HS-27A (cell line): ENCODE measurements around the gene TNNT3.

Source experiments
- DNase-seq: peaks from one replicate; pipeline ENCODE4 v3.0.0-alpha.2; 2012; ENCODE audit warnings: low read depth, missing footprints

TNNT3 gene

DNA sequence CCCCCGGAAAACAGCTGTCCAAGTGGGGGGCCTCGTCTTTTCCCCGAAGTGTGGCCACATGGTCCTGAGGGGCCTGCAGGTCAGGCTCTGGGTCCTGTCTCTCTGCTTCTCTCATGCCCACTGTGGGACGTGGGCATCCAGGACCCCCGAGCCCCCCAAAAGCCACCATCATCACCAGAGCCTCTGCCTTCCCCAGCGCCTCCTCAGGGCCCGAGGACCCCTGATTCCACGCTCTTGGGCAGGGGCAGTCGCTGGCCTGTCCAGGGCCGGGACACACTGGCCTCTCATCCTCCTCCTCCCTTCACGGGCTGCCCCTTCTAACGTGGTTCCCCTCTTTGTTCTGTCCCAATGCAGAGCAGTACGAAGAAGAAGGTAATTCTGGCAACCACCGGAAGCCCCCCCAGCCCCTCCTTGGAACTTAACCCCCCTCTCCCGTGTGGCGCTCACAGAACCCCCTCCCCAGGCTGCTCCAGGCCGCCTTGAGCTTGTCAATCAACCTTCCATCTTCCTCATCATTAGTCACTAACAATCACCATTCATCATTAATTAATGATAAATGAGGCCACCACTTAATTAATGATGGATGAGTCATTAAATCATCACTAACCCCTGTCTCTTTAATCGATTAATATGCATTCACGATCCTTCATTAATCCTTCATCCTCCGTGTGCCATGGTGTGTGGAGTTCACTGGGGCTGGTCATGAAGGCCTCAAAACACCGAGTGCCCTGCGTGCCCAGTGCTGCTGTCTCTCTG, 3.9 kb downstream of the TNNT3 start:
- no peak for DNase-seq

DNA sequence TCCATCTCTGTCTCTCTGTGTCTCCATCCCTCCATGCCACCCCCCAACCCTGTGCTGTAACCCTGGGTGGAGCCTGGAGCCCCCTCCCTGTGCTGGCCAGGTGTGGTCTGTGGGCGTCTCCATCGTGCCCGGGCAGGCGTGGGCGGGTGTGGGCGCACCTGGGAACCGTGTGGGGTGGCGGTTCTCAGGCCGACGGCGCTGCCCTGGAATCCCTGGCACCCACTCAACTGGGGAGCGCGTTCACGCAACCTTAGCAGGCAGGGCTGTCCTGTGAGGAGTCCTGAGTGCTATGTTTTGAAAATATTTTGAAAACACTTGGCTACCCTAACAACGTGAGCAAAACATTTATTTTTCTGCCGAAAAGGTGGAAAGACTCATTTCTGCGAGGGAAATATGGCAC, 4.7 kb downstream of the TNNT3 start:
- DNase-seq, result no peak

GRCh38 chr11:1924646-1925372, 5.3 kb downstream of the TNNT3 start:
- no peak for DNase-seq

GRCh38 chr11:1925373-1926155, 6.1 kb downstream of the TNNT3 start:
- no peak for DNase-seq

DNA sequence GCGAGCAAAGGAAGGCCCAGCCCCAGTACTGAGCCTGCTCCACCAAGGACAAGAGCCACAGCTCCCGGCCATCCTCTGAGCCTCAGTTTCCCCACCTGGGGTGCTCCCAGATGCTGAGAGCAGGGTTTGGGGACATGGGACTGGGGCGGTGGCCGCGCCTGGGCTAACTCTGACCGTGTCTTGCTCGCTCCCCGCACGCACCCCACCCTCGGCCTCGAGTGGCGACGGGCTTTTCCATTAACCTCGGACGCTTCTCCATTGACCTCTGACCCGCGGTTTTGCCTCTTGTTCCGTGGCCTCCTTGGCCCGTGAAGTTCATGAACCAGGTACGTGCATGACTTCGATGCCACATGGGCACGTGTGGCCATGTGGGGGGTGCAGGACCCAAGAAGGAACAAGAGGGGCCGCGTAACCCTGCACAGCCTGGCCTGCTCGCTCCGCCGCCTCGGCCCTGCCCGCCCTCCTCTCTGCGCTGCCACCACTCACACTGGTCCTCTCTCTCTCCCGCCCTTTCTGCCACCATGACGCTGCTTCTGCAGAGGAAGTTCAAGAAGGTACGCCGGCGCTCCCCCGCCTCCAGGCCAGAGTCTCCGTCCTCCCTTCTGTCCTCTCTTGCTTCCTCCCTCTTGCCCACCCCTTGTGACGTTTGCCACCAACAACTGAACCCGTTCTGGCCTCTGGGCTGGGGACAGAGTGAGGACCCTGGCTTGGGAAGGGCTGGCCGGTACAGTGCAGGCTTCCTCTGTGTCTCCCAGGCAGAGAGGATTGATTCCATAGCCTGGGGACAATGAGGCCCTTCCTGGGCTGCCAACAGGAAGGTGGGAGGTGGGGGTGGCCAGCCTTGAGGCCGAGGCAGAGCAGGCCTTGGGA, 6.9 kb downstream of the TNNT3 start:
- no peak for DNase-seq

DNA sequence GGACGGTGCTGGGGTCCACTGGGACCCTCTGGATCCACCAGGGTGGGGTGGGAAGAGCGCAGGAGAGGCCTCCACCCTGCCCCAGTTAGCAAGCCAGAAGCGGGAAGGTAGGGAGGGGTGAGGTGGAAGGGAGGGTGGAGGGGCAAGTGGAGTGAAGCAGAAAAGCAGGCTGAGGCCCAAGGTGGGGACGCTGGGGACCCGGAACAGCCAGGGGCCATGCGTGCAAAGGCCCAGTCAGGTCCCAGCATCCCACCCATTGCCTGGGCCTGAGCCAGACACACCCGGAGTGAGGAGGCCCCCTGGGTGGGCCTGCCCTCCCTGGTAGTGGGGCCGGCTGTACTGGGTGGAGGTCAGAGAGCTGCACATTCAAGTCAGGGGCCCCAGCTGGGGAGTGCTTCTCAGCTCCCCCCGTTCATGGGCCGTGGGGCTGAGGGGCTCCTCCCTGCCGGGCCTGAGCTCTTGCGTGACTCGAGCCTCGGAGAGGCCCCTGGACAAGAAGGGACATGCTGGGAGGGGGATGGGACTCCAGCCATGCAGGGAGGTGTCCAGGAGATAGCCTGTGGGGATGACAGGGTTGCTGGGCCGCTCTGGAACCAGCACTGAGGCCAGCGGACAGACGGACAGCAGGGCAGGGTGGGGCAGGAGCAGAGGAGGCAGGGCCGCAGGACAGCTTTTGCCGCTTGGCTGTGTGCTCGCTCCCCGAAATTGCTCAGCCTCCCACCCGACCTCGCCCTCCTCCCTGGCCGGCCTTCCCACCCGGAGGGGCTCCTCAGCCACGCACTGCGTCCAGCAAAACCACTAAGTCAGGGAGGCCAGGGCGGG, 7.7 kb downstream of the TNNT3 start:
- DNase-seq, result no peak

- DNase-seq, result no peak
These were observed 8.5 kb downstream of the TNNT3 start for GRCh38 chr11:1927848-1928469.

- no peak for DNase-seq
These were observed 9.0 kb downstream of the TNNT3 start for GRCh38 chr11:1928470-1928890.

- no peak for DNase-seq
These were observed 9.5 kb downstream of the TNNT3 start for GRCh38 chr11:1928891-1929541.

DNA sequence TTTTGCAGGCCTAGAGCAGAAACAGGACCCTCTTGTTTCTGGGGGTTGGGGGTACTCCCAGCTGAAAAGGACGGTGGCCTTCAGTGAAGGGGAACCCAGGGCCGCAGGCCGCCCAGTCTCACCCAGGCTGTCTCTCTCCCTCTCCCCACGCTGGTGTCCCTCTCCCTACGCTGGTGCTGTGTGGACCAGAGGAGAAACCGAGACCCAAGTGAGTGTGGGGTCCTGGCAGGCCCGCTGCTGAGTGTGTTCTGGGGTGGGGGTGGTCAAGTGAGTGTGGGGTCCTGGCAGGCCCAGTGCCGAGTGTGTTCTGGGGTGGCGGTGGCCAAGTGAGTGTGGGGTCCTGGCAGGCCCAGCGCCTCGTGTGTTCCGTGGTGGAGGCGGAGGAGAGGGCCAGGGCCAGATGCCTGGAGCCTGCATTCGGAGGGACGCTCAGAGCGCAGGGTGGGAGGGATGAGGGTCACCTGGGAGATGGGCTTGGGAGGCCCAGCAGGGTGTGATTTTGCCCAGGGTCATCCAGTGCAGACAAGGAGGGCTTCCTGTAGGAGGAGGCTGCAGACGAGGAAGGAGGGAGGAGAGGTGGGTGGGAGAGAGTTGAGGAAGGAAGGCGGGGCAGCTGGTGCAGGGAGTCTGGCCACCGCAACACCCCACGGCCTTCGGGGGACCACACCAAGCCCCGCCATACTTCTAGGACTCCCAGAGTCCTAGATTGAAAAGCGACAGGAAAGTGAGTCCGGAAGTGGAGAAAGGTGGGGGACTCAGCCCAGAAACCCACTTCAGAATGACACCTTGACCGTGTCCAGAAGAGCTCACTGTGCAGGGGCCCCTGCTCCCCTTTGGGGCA, 10.3 kb downstream of the TNNT3 start:
- DNase-seq, result no peak

DNA sequence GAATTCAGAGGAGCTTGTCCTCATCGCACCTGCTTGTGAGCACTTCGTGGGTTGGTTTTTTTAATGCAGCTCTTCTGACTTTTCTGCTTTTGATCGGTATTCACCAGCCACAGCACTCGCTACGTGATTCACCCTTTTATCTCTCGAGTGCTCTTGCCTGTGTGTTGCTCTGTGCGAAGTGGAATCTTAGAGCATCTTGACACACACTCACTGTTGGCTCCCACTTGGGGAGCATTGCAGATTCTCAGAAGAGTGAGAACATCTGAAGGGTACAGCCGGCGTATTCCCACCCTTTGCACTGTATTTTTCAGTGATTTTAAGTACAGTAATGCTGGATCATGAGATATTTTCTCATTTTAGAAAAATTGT, 10.9 kb downstream of the TNNT3 start:
- no peak for DNase-seq

DNA sequence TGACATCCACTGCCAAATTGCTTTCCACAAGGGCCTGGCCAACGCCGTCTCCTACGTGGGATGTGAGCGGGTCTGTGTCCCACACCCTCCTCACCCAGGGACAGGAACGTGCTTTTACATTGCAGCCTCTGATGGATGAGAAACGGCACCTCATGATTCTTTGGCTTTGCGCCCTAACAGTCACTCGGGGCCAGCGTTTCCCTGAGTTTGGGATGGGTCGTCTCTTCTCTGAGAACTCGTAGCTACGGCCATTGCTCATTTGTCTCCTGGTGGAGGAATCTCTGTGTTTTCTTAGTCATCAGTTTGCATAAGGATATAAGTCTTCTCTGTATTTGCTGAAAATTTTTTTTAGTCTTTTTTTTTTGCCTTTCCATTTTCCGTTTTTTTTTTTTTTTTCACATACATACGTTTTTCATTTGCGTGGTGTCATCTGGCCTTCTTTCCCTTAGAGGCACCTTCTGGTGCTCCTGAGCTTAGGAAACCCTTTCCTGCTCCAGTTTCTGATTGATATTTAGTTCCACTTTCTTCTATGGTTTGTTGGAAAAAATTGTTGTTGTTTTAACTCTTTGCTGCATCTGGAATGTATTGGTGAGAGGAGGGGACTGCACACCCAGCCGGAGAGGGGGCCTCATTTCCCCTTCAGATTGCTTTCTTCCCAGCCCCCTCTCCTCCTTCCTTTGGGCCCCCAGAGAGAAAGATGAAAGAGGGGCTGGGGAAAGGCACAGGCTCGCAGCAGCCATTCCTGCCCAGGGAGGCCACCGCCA, 12.0 kb downstream of the TNNT3 start:
- DNase-seq, result no peak

DNA sequence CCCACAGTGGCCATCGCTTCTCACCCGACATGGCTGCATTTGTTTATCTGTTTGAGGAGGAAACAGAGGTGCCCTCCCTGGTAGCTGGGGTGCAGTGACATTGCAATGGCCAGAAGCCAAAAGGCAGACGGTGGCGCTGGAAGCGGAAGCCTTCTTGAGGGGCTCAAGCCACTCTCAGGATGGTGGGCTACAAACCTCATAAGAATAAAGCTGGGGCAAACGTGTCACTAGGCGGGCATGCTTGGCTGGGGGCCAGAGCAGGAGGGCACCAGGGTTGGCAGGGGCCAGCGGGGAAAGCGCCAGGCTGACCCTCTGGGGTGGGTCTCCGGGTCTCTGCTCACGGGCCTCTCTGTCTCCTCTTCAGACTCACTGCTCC, 12.6 kb downstream of the TNNT3 start:
- no peak for DNase-seq

DNA sequence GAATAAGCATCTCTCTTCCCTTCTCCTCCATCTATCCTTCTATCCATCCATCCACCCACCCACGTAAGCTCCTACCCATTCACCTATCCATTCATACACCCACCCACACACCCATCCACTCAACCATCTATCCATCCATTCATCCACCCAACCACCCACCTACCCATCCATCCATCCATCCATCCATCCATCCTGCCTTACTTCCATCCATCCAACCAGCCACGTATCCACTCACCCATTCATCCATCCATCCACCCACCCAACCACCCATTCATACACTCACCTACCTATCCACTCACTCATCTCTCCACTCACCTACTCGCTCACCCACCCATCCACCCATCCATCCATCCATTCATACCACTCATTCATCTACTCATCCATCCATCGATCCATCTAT, 13.2 kb downstream of the TNNT3 start:
- no peak for DNase-seq

DNA sequence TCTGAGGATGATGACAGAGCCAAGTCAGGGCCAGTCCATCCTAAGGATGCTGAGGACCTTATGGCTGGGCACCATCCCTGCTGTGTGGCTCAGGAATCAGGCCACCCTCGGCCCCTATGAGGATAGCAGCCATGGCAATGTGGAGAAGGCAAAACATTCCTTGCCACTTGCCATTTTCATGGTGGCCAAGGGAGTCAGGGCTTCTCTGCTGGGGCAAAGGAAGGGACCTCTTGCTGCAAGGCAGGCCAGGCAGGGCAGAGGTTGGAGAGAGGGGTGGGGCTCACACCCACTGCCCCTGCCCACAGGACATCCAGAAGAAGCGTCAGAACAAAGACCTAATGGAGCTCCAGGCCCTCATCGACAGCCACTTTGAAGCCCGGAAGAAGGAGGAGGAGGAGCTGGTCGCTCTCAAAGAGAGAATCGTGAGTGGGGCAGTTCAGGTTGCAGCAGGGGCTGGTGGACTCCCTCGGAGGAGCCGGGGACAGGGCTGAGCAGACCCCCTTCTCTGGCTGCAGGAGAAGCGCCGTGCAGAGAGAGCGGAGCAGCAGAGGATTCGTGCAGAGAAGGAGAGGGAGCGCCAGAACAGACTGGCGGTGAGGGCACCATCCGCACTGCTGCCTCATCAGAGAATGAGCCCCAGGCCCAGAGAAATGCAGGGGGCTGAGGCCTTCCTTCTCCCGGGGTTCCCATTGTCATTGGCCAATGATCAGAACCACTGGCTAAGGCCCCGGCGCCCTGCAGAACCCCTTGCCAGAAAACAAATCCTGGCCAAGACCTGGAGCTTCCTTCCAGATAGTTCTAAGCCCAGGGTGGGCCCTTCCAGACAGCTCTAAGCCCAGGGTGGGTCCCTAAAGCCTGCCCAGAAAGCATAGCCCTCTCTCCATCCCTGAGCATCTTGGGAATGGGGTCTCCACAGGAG, 14.2 kb downstream of the TNNT3 start:
- DNase-seq, result no peak

GRCh38 chr11:1934335-1935155, 15.0 kb downstream of the TNNT3 start:
- DNase-seq, result no peak
